Measurements from ENCODE around the gene LRRC25.

DNA sequence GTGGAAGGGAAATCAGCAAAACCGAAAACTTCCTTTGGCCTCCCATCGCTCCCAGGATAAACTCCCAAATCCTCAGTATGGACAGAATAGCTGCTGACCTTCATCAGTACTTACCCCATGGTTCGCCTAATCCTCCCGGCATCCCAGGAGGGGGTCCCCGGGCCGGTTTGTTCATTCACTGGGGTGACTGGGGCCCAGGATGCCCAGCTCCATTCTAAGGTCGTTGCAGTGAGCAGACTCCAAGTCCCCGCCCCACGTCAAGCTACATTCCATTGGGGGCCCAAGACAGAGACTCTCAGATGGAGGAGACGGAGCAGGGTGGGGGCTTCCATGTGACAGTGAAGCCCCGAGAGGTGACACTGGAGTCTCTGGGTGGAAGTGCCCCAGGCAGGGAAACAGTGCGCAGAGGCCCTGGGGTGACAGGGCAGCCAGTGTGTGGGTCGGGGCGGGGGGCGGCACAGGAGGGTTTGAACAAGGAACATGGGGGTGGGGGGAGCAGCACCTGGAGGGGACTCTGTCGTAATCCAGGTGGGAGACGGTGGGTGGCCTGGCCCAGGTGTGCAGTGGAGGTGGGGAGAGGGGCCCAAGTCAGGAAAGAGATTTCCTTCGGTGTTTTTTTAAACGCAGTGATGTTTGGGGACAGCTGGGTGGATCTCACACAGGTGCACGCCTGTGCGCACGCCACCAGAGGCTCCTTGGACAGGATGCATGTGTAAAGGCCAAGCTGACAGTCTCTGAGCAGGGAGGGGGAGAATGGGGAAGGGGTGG, 26.9 kb upstream of the LRRC25 start:
- TF ChIP-seq, protein P1, sequence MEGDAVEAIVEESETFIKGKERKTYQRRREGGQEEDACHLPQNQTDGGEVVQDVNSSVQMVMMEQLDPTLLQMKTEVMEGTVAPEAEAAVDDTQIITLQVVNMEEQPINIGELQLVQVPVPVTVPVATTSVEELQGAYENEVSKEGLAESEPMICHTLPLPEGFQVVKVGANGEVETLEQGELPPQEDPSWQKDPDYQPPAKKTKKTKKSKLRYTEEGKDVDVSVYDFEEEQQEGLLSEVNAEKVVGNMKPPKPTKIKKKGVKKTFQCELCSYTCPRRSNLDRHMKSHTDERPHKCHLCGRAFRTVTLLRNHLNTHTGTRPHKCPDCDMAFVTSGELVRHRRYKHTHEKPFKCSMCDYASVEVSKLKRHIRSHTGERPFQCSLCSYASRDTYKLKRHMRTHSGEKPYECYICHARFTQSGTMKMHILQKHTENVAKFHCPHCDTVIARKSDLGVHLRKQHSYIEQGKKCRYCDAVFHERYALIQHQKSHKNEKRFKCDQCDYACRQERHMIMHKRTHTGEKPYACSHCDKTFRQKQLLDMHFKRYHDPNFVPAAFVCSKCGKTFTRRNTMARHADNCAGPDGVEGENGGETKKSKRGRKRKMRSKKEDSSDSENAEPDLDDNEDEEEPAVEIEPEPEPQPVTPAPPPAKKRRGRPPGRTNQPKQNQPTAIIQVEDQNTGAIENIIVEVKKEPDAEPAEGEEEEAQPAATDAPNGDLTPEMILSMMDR (IDR thresholded peaks at IDR 0.05; ENCODE audit: low read depth, low read length): no peak
- no peak for TF ChIP-seq EZH2phosphoT487 (IDR thresholded peaks at IDR 0.05; ENCODE audit: low read depth)

Data from OCI-LY3 (cell line).